ENCODE data around the gene BCL7C.
A peak's percentile ranks its signal among the peaks of the same experiment; 100 is the strongest.

Gene BCL7C

GRCh38 chr16:30896889-30897733 lies 3.2 kb upstream of the BCL7C start:
- no CpG with 5 or more reads among the region's 31 CpGs for WGBS, 2 donors (ENCODE audit: extremely low coverage in 2 of 2, insufficient read length in 2 of 2, insufficient replicate concordance in 1 of 2)

GRCh38 chr16:30896261-30896888 lies 2.5 kb upstream of the BCL7C start, which contains the start of gene CTF1:
CTF1 (plus strand) TSS chr16:30896614; CDS start chr16:30896644, 30 bp downstream.
- peak; percentile 83 for DNase-seq (ENCODE audit: low spot score)
- peak within 1 kb of the TSS; percentile 27 for H3K4ac ChIP-seq (ENCODE audit: low read length)

More at GRCh38 chr16:30896889-30897733, 3.2 kb upstream of the BCL7C start:
- H2BK5ac ChIP-seq (ENCODE audit: low read length), result peak overlapping the region; percentile 21
- H3K18ac ChIP-seq (ENCODE audit: low read length), result peak overlapping the region; percentile 69
- peak overlapping the region; percentile 98 for H2BK120ac ChIP-seq (ENCODE audit: low read depth, low read length)
- no peak overlapping the region for H2BK12ac ChIP-seq (ENCODE audit: low read length)
- peak overlapping the region; percentile 74 for H3K9ac ChIP-seq (ENCODE audit: low read depth, low read length, poor library complexity)
- peak overlapping the region; percentile 77 for H3K4me2 ChIP-seq (ENCODE audit: insufficient read depth, low read length, poor library complexity, severe bottlenecking)
- peaks cover 0 to 9% of the 10 kb centered on the region in 2 donors for H3K36me3 ChIP-seq (replicated peaks in 1 of 2; ENCODE audit: control insufficient read depth in 2 of 2, insufficient read depth in 2 of 2, low read length in 2 of 2)
- H4K91ac ChIP-seq (ENCODE audit: low read depth, low read length, poor library complexity), result no peak overlapping the region
- no peak overlapping the region for H3K4ac ChIP-seq (ENCODE audit: low read length)
- peak overlapping the region; percentile 91 for H2BK15ac ChIP-seq (ENCODE audit: low read length)
- H3K27me3 ChIP-seq (ENCODE audit: control insufficient read depth in 3 of 3, insufficient read depth in 3 of 3, low read depth in 1 of 3, low read length in 3 of 3), result no peaks in the 10 kb centered on the region
- no peak overlapping the region for H3K14ac ChIP-seq (ENCODE audit: low read length)
- H4K8ac ChIP-seq (ENCODE audit: low read depth, low read length), result no peak overlapping the region
- H3K23ac ChIP-seq (ENCODE audit: low read depth, low read length, poor library complexity), result peak overlapping the region; percentile 69
- no peak overlapping the region for H2AK5ac ChIP-seq (ENCODE audit: low read depth, low read length)
- peak; percentile 90 for DNase-seq (ENCODE audit: low spot score)
- H3K27ac ChIP-seq (replicated peaks; ENCODE audit: low read length), result peak overlapping the region; percentile 95
- no peaks in the 10 kb centered on the region for H3K9me3 ChIP-seq (replicated peaks in 1 of 2; ENCODE audit: control insufficient read depth in 2 of 2, insufficient read depth in 1 of 2, low read depth in 1 of 2, low read length in 2 of 2)
- peaks cover 6% of the 10 kb centered on the region for H3K79me1 ChIP-seq (ENCODE audit: low read depth, low read length)
- peaks cover 16 to 21% of the 10 kb centered on the region in 2 donors for H3K4me1 ChIP-seq (ENCODE audit: control insufficient read depth in 2 of 2, insufficient read depth in 1 of 2, low read depth in 1 of 2, low read length in 2 of 2)
- H2AFZ ChIP-seq (ENCODE audit: low read length), result peak overlapping the region; percentile 86
- peak overlapping the region; percentile 56 to 79 for H3K4me3 ChIP-seq (ENCODE audit: low read length in 2 of 2)

GRCh38 chr16:30895627-30896260 lies 1.9 kb upstream of the BCL7C start:
- Histone ChIP-seq H3K14ac (ENCODE audit: low read length) (no peak overlapping the region), H3K23ac (ENCODE audit: low read depth, low read length, poor library complexity) (peak overlapping the region; percentile 69), H2AK5ac (ENCODE audit: low read depth, low read length) (peak overlapping the region; percentile 49), H2AFZ (ENCODE audit: low read length) (peak overlapping the region; percentile 86), H4K8ac (ENCODE audit: low read depth, low read length) (peak overlapping the region; percentile 89), H3K4me1 (ENCODE audit: control insufficient read depth in 2 of 2, insufficient read depth in 1 of 2, low read depth in 1 of 2, low read length in 2 of 2) (peaks cover 16 to 20% of the 10 kb centered on the region in 2 donors), H3K27me3 (ENCODE audit: control insufficient read depth in 3 of 3, insufficient read depth in 3 of 3, low read depth in 1 of 3, low read length in 3 of 3) (no peaks in the 10 kb centered on the region), H3K79me1 (ENCODE audit: low read depth, low read length) (peaks cover 6% of the 10 kb centered on the region), H3K9me3 (replicated peaks in 1 of 2; ENCODE audit: control insufficient read depth in 2 of 2, insufficient read depth in 1 of 2, low read depth in 1 of 2, low read length in 2 of 2) (no peaks in the 10 kb centered on the region), H2BK5ac (ENCODE audit: low read length) (peak overlapping the region; percentile 21), H2BK12ac (ENCODE audit: low read length) (peak overlapping the region; percentile 99), H3K9ac (ENCODE audit: low read depth, low read length, poor library complexity) (peak overlapping the region; percentile 91), H3K4ac (ENCODE audit: low read length) (peak overlapping the region; percentile 27), H2BK120ac (ENCODE audit: low read depth, low read length) (peak overlapping the region; percentile 39), H4K91ac (ENCODE audit: low read depth, low read length, poor library complexity) (peak overlapping the region; percentile 57), H3K27ac (replicated peaks; ENCODE audit: low read length) (peak overlapping the region; percentile 95), H2BK15ac (ENCODE audit: low read length) (peak overlapping the region; percentile 71), H3K4me3 (ENCODE audit: low read length in 2 of 2) (peak overlapping the region; percentile 56 to 79), H3K36me3 (replicated peaks in 1 of 2; ENCODE audit: control insufficient read depth in 2 of 2, insufficient read depth in 2 of 2, low read length in 2 of 2) (peaks cover 2 to 17% of the 10 kb centered on the region in 2 donors), H3K18ac (ENCODE audit: low read length) (peak overlapping the region; percentile 88), H3K4me2 (ENCODE audit: insufficient read depth, low read length, poor library complexity, severe bottlenecking) (peak overlapping the region; percentile 83)
- DNase-seq (ENCODE audit: low spot score), result no peak
- no CpG with 5 or more reads among the region's 32 CpGs for WGBS, 2 donors (ENCODE audit: extremely low coverage in 2 of 2, insufficient read length in 2 of 2, insufficient replicate concordance in 1 of 2)

More at GRCh38 chr16:30896261-30896888, 2.5 kb upstream of the BCL7C start, which contains the start of gene CTF1:
- Histone ChIP-seq H3K36me3 (replicated peaks in 1 of 2; ENCODE audit: control insufficient read depth in 2 of 2, insufficient read depth in 2 of 2, low read length in 2 of 2) (peaks cover 2 to 13% of the 10 kb centered on the region in 2 donors), H3K27ac (replicated peaks; ENCODE audit: low read length) (peak within 1 kb of the TSS; percentile 95), H2BK5ac (ENCODE audit: low read length) (peak within 1 kb of the TSS; percentile 21), H3K14ac (ENCODE audit: low read length) (no peak within 1 kb of the TSS), H3K4me1 (ENCODE audit: control insufficient read depth in 2 of 2, insufficient read depth in 1 of 2, low read depth in 1 of 2, low read length in 2 of 2) (peaks cover 16 to 20% of the 10 kb centered on the region in 2 donors), H3K79me1 (ENCODE audit: low read depth, low read length) (peaks cover 6% of the 10 kb centered on the region), H2AK5ac (ENCODE audit: low read depth, low read length) (peak within 1 kb of the TSS; percentile 49), H3K18ac (ENCODE audit: low read length) (peak within 1 kb of the TSS; percentile 88), H4K91ac (ENCODE audit: low read depth, low read length, poor library complexity) (peak within 1 kb of the TSS; percentile 57), H3K4me2 (ENCODE audit: insufficient read depth, low read length, poor library complexity, severe bottlenecking) (peak within 1 kb of the TSS; percentile 83), H3K9me3 (replicated peaks in 1 of 2; ENCODE audit: control insufficient read depth in 2 of 2, insufficient read depth in 1 of 2, low read depth in 1 of 2, low read length in 2 of 2) (no peaks in the 10 kb centered on the region), H4K8ac (ENCODE audit: low read depth, low read length) (peak within 1 kb of the TSS; percentile 89), H2AFZ (ENCODE audit: low read length) (peak within 1 kb of the TSS; percentile 86), H3K4me3 (ENCODE audit: low read length in 2 of 2) (peak within 1 kb of the TSS; percentile 56 to 79), H3K27me3 (ENCODE audit: control insufficient read depth in 3 of 3, insufficient read depth in 3 of 3, low read depth in 1 of 3, low read length in 3 of 3) (no peaks in the 10 kb centered on the region), H3K23ac (ENCODE audit: low read depth, low read length, poor library complexity) (peak within 1 kb of the TSS; percentile 69), H3K9ac (ENCODE audit: low read depth, low read length, poor library complexity) (peak within 1 kb of the TSS; percentile 91), H2BK120ac (ENCODE audit: low read depth, low read length) (peak within 1 kb of the TSS; percentile 98), H2BK15ac (ENCODE audit: low read length) (peak within 1 kb of the TSS; percentile 91), H2BK12ac (ENCODE audit: low read length) (peak within 1 kb of the TSS; percentile 99)
- no CpG with 5 or more reads among the region's 31 CpGs for WGBS, 2 donors (ENCODE audit: extremely low coverage in 2 of 2, insufficient read length in 2 of 2, insufficient replicate concordance in 1 of 2)
